ENCODE results near the gene TENT4B.

Gene TENT4B

GRCh38 chr16:50271148-50272041, 118.3 kb downstream of the TENT4B start:
- ChIA-PET POLR2A (interaction anchor here (0.6 kb wide), 1 partner anchor 26 kb away, joined by 3 read pairs; no protein-coding TSS in a partner anchor), CTCF (no interaction called here)
- no peak for DNase-seq (ENCODE audit: extremely low spot score)
- TF ChIP-seq CTBP1 (IDR thresholded peaks at IDR 0.05; ENCODE audit: borderline replicate concordance) (no peak), NFRKB (IDR thresholded peaks at IDR 0.05) (no peak), ELF4 (IDR thresholded peaks at IDR 0.05) (no peak), HDGF (IDR thresholded peaks at IDR 0.05; ENCODE audit: borderline replicate concordance) (no peak), FOXM1 (IDR thresholded peaks at IDR 0.05; ENCODE audit: borderline replicate concordance) (no peak), TARDBP (IDR thresholded peaks at IDR 0.05) (no peak), L3MBTL2 (conservative IDR thresholded peaks at IDR 0.05) (no peak), LEF1 (IDR thresholded peaks at IDR 0.05; ENCODE audit: borderline replicate concordance) (no peak), FOXK2 (IDR thresholded peaks at IDR 0.05) (no peak), BHLHE40 (IDR thresholded peaks at IDR 0.05; ENCODE audit: borderline replicate concordance) (no peak), PKNOX1 (IDR thresholded peaks at IDR 0.05) (no peak), ZNF384 (IDR thresholded peaks at IDR 0.05) (no peak), SUZ12 (IDR thresholded peaks at IDR 0.05) (no peak), FOXA1 (IDR thresholded peaks at IDR 0.05) (no peak), SP1 (IDR thresholded peaks at IDR 0.05) (no peak), ARNT (IDR thresholded peaks at IDR 0.05) (no peak)

GRCh38 chr16:50272111-50272571, 119.0 kb downstream of the TENT4B start:
- TF ChIP-seq SUZ12 (IDR thresholded peaks at IDR 0.05) (no peak), L3MBTL2 (conservative IDR thresholded peaks at IDR 0.05) (no peak), HDGF (IDR thresholded peaks at IDR 0.05; ENCODE audit: borderline replicate concordance) (no peak), FOXM1 (IDR thresholded peaks at IDR 0.05; ENCODE audit: borderline replicate concordance) (no peak), SP1 (IDR thresholded peaks at IDR 0.05) (no peak), ELF4 (IDR thresholded peaks at IDR 0.05) (no peak), TARDBP (IDR thresholded peaks at IDR 0.05) (no peak), CTBP1 (IDR thresholded peaks at IDR 0.05; ENCODE audit: borderline replicate concordance) (no peak), FOXA1 (IDR thresholded peaks at IDR 0.05) (no peak), ZNF384 (IDR thresholded peaks at IDR 0.05) (no peak), PKNOX1 (IDR thresholded peaks at IDR 0.05) (no peak), BHLHE40 (IDR thresholded peaks at IDR 0.05; ENCODE audit: borderline replicate concordance) (no peak), FOXK2 (IDR thresholded peaks at IDR 0.05) (no peak), LEF1 (IDR thresholded peaks at IDR 0.05; ENCODE audit: borderline replicate concordance) (no peak), ARNT (IDR thresholded peaks at IDR 0.05) (no peak), NFRKB (IDR thresholded peaks at IDR 0.05) (no peak)
- CTCF ChIA-PET = no interaction called here
- POLR2A ChIA-PET = no interaction called here
- DNase-seq (ENCODE audit: extremely low spot score) = no peak

GRCh38 chr16:50272687-50273381, 119.7 kb downstream of the TENT4B start:
- no peak for TF ChIP-seq TARDBP (IDR thresholded peaks at IDR 0.05)
- no peak for TF ChIP-seq SUZ12 (IDR thresholded peaks at IDR 0.05)
- no peak for TF ChIP-seq BHLHE40 (IDR thresholded peaks at IDR 0.05; ENCODE audit: borderline replicate concordance)
- DNase-seq (ENCODE audit: extremely low spot score) = no peak
- POLR2A ChIA-PET = no interaction called here
- CTCF ChIA-PET = no interaction called here

- DNase-seq (ENCODE audit: extremely low spot score) = no peak
- CTCF ChIA-PET = no interaction called here
- POLR2A ChIA-PET = no interaction called here
- TF ChIP-seq BHLHE40 (IDR thresholded peaks at IDR 0.05; ENCODE audit: borderline replicate concordance) (no peak), ZNF384 (IDR thresholded peaks at IDR 0.05) (no peak), L3MBTL2 (conservative IDR thresholded peaks at IDR 0.05) (no peak), ELF4 (IDR thresholded peaks at IDR 0.05) (no peak), PKNOX1 (IDR thresholded peaks at IDR 0.05) (no peak), ARNT (IDR thresholded peaks at IDR 0.05) (no peak), SUZ12 (IDR thresholded peaks at IDR 0.05) (no peak), CTBP1 (IDR thresholded peaks at IDR 0.05; ENCODE audit: borderline replicate concordance) (no peak), NFRKB (IDR thresholded peaks at IDR 0.05) (no peak), FOXK2 (IDR thresholded peaks at IDR 0.05) (no peak), SP1 (IDR thresholded peaks at IDR 0.05) (no peak), FOXM1 (IDR thresholded peaks at IDR 0.05; ENCODE audit: borderline replicate concordance) (no peak), FOXA1 (IDR thresholded peaks at IDR 0.05) (no peak), HDGF (IDR thresholded peaks at IDR 0.05; ENCODE audit: borderline replicate concordance) (no peak), TARDBP (IDR thresholded peaks at IDR 0.05) (no peak)
Observed at GRCh38 chr16:50273382-50273690, 120.2 kb downstream of the TENT4B start.

- POLR2A ChIA-PET = no interaction called here
Observed at GRCh38 chr16:50273888-50274325, 120.8 kb downstream of the TENT4B start.

More at GRCh38 chr16:50273888-50274325, 120.8 kb downstream of the TENT4B start:
- no peak for TF ChIP-seq TARDBP (IDR thresholded peaks at IDR 0.05)
- no peak for TF ChIP-seq SP1 (IDR thresholded peaks at IDR 0.05)
- TF ChIP-seq ARNT (IDR thresholded peaks at IDR 0.05) = no peak
- no peak for TF ChIP-seq BHLHE40 (IDR thresholded peaks at IDR 0.05; ENCODE audit: borderline replicate concordance)
- TF ChIP-seq L3MBTL2 (conservative IDR thresholded peaks at IDR 0.05) = no peak
- no peak for TF ChIP-seq ELF4 (IDR thresholded peaks at IDR 0.05)
- TF ChIP-seq LEF1 (IDR thresholded peaks at IDR 0.05; ENCODE audit: borderline replicate concordance) = no peak
- TF ChIP-seq SUZ12 (IDR thresholded peaks at IDR 0.05) = no peak
- TF ChIP-seq FOXK2 (IDR thresholded peaks at IDR 0.05) = no peak
- TF ChIP-seq PKNOX1 (IDR thresholded peaks at IDR 0.05) = no peak
- TF ChIP-seq ZNF384 (IDR thresholded peaks at IDR 0.05) = no peak
- no peak for TF ChIP-seq FOXM1 (IDR thresholded peaks at IDR 0.05; ENCODE audit: borderline replicate concordance)
- no peak for TF ChIP-seq NFRKB (IDR thresholded peaks at IDR 0.05)
- no peak for TF ChIP-seq FOXA1 (IDR thresholded peaks at IDR 0.05)
- TF ChIP-seq HDGF (IDR thresholded peaks at IDR 0.05; ENCODE audit: borderline replicate concordance) = no peak
- TF ChIP-seq CTBP1 (IDR thresholded peaks at IDR 0.05; ENCODE audit: borderline replicate concordance) = no peak
- no peak for DNase-seq (ENCODE audit: extremely low spot score)
- CTCF ChIA-PET = no interaction called here
